ENCODE data around the gene SLC8A1.

DNA sequence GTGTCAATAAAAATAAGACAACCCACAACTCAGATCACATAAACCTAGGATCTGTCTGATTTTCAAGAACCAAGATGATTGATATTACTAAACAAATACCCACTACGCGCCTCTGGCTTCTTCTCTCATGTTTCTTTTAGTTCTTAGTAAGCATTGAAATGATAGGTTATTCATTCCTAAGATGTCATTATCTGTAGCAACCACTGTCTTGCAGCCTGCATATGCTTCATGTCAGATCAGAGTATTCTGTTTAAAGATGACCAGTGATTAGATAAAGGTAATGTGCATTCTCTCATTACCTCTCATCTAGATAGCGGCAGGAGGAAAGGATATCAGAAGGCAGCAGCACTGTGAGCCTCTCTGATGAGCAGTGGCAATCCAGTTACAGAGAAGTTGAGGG is 112.9 kb downstream of the SLC8A1 start:
- TF ChIP-seq, protein P1, sequence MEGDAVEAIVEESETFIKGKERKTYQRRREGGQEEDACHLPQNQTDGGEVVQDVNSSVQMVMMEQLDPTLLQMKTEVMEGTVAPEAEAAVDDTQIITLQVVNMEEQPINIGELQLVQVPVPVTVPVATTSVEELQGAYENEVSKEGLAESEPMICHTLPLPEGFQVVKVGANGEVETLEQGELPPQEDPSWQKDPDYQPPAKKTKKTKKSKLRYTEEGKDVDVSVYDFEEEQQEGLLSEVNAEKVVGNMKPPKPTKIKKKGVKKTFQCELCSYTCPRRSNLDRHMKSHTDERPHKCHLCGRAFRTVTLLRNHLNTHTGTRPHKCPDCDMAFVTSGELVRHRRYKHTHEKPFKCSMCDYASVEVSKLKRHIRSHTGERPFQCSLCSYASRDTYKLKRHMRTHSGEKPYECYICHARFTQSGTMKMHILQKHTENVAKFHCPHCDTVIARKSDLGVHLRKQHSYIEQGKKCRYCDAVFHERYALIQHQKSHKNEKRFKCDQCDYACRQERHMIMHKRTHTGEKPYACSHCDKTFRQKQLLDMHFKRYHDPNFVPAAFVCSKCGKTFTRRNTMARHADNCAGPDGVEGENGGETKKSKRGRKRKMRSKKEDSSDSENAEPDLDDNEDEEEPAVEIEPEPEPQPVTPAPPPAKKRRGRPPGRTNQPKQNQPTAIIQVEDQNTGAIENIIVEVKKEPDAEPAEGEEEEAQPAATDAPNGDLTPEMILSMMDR (IDR thresholded peaks at IDR 0.05), result no peak
- no peak for TF ChIP-seq EZH2phosphoT487 (IDR thresholded peaks at IDR 0.05)

All from neural progenitor cell (in vitro differentiated cells).